HepG2 (cell line): ENCODE data around the gene PITRM1. TPM values are rescaled to one million over a fixed set of nuclear protein-coding genes. Genes with fewer than 3 reads are reported as not detected.

Source experiments
- ATAC-seq: fragments of 200-7000 bp; cut with Tn5 transposase; 3 replicates; pipeline ENCODE4 v1.9.1; 2020; ENCODE audit warnings: mild to moderate bottlenecking, moderate library complexity
- BruUV-seq: library from RNA; stranded (reverse); fragments of 400-500 nt; replicated peaks from 2 replicates; lab custom pipeline; 2021; lab: Mats Ljungman, UMichigan
- CTCF ChIA-PET: fragments of 300-600 bp; formaldehyde crosslinking; extraction: SDS; loops from one replicate; lab custom pipeline; 2021; ENCODE audit warnings: low total read pairs, inconsistent platforms, low intra/inter-chr PET ratio; lab: Yijun Ruan, JAX
- POLR2A ChIA-PET: fragments of 350-600 bp; sonication (Branson Sonifier 250); formaldehyde crosslinking; loops from one replicate; lab custom pipeline; 2020; ENCODE audit warnings: antibody characterized with exemption, inconsistent platforms; lab: Yijun Ruan, JAX
- DNase-seq: peaks from one replicate; pipeline ENCODE4 v3.0.0-alpha.2; 2015; ENCODE audit warnings: low spot score
- FAIRE-seq: peaks from 3 replicates; lab custom pipeline; 2011; peaks lifted over from hg19 to GRCh38; lab: Jason Lieb, UNC
- H2AFZ ChIP-seq: one replicate; pipeline ENCODE4 v1.6.1; 2011; ENCODE audit warnings: low read length, inconsistent platforms
- H3K27ac ChIP-seq: fragments of 300-600 bp; 3 replicates; pipeline ENCODE4 v1.8.0; 2011; ENCODE audit warnings: mixed run types, mild to moderate bottlenecking, mixed read lengths, low read length, inconsistent platforms; ENCODE audit not compliant: insufficient read depth; ENCODE audit errors: extremely low read length
- H3K27me3 ChIP-seq, 2 experiments: fragments of 200-600 bp in 1 of 2; 2 replicates in 1 of 2; 3 replicates in 1 of 2; pipeline versions ENCODE4 v1.6.0 to v1.8.0; 2011; ENCODE audit warnings: low read length in 2 of 2, mild to moderate bottlenecking in 2 of 2, moderate library complexity in 2 of 2, inconsistent platforms in 1 of 2; ENCODE audit not compliant: insufficient read depth in 2 of 2, control insufficient read depth in 1 of 2
- H3K36me3 ChIP-seq, 2 experiments: fragments of 200-600 bp in 1 of 2; replicated peaks in 1 of 2; 2 replicates in 1 of 2; 3 replicates in 1 of 2; pipeline versions ENCODE4 v1.5.1 to v1.8.0; 2011; ENCODE audit warnings: low read length in 2 of 2, inconsistent platforms in 1 of 2; ENCODE audit not compliant: insufficient read depth in 2 of 2, control insufficient read depth in 1 of 2
- H3K4me1 ChIP-seq: 2 replicates; pipeline ENCODE4 v1.5.1; 2012; ENCODE audit warnings: low read length, inconsistent platforms; ENCODE audit not compliant: insufficient read depth
- H3K4me2 ChIP-seq: 2 replicates; pipeline ENCODE4 v1.6.0; 2011; ENCODE audit warnings: low read depth, low read length, inconsistent platforms
- H3K4me3 ChIP-seq, 3 experiments: fragments of 200-600 bp in 1 of 3; sonication (generic), shearing (Covaris generic) in 1 of 3; replicated peaks in 1 of 3; 2 replicates each; pipeline ENCODE4 v1.5.1; 2011 to 2016; ENCODE audit warnings: low read length in 3 of 3, inconsistent platforms in 2 of 3, low read depth in 2 of 3, mild to moderate bottlenecking in 2 of 3, control low read depth in 1 of 3, mixed read lengths in 1 of 3; ENCODE audit not compliant: insufficient read depth in 1 of 3
- H3K79me2 ChIP-seq: one replicate; pipeline ENCODE4 v1.6.1; 2011; ENCODE audit warnings: low read length, inconsistent platforms; ENCODE audit not compliant: insufficient read depth
- H3K9ac ChIP-seq: 2 replicates; pipeline ENCODE4 v1.6.0; 2011; ENCODE audit warnings: mild to moderate bottlenecking, low read depth, low read length, inconsistent platforms; ENCODE audit not compliant: insufficient read depth
- H3K9me3 ChIP-seq: 2 replicates; pipeline ENCODE4 v1.5.1; 2012; ENCODE audit warnings: mild to moderate bottlenecking, low read length
- H4K20me1 ChIP-seq: 2 replicates; pipeline ENCODE4 v1.6.0; 2011; ENCODE audit warnings: inconsistent platforms, mild to moderate bottlenecking, low read length, moderate library complexity; ENCODE audit not compliant: insufficient read depth
- PLRG1 ChIP-seq: fragments of 450-650 bp; conservative IDR thresholded peaks from 2 replicates; pipeline ENCODE4 v1.6.1; 2016
- PLSCR1 ChIP-seq: sonication (generic); formaldehyde crosslinking; IDR thresholded peaks from 2 replicates; pipeline ENCODE4 v1.5.0; 2020; ENCODE audit warnings: missing genetic modification reagents, mild to moderate bottlenecking, borderline replicate concordance
- ZBTB34 ChIP-seq: sonication (generic); formaldehyde crosslinking; IDR thresholded peaks from 2 replicates; pipeline ENCODE4 v1.8.0; 2022; ENCODE audit warnings: mild to moderate bottlenecking, missing genetic modification reagents
- ZNF256 ChIP-seq: sonication (generic); formaldehyde crosslinking; conservative IDR thresholded peaks from 2 replicates; pipeline ENCODE4 v1.4.0; 2020; ENCODE audit warnings: missing genetic modification reagents
- WGBS: methylation state at CpG from one replicate; pipeline ENCODE4 v1.1.6; 2017; ENCODE audit warnings: low lambda C conversion rate; 5-methylcytosine and 5-hydroxymethylcytosine counted together
- in situ Hi-C: cut with HindIII; loops from 2 replicates; pipeline ENCODE4 v1.10.0; 2017; ENCODE audit warnings: low pct_unique_long_range_greater_than_20kb; ENCODE audit not compliant: extremely low pct_ligation_motif_present
- intact Hi-C: fragments of 100-400 bp; cut with micrococcal nuclease; formaldehyde crosslinking; loops from one replicate; pipeline ENCODE4 v1.10.0; 2022; ENCODE audit not compliant: unreplicated experiment
- polyA plus RNA-seq, 8 experiments: library from polyadenylated mRNA; depleted of rRNA in 3 of 8; stranded (reverse) in 7 of 8; unstranded in 1 of 8; fragments of >200 nt; fragmentation: Illumina TruSeq in 4 of 8; extraction: Trizol in 4 of 8; gene quantifications; 2 replicates each; pipeline versions ENCODE4 v1.2.1 to v1.2.3, GENCODE V29; 2011 to 2016; ENCODE audit warnings: low read depth in 4 of 8, missing spikeins in 1 of 8, mixed read lengths in 1 of 8; ENCODE audit not compliant: insufficient read depth in 1 of 8
- total RNA-seq, 5 experiments: library from RNA; depleted of rRNA; stranded (reverse); fragments of >200 nt; fragmentation: Illumina TruSeq; extraction: Trizol; gene quantifications; 2 replicates each; pipeline ENCODE4 v1.2.3, GENCODE V29; 2016; ENCODE audit warnings: low read depth in 1 of 5
- TF ChIP-seq, protein P1 (sequence below): sonication (generic); formaldehyde crosslinking; IDR thresholded peaks from 2 replicates; pipeline ENCODE4 v1.5.1; 2020; ENCODE audit warnings: mild to moderate bottlenecking, missing genetic modification reagents, moderate library complexity

The PITRM1 gene
- total and polyA plus RNA-seq, 2 of the 13 experiments (the other 11 are each of a cell fraction or from before 2014, with no cell fraction given) = 16.4 to 29.0 TPM

- POLR2A ChIA-PET = no interaction called here
- 96% methylated on average over 8 of the region's 10 CpGs for WGBS
- H3K4me1 ChIP-seq = peaks cover 17% of the 10 kb centered on the region
- CTCF ChIA-PET = no interaction called here
- H2AFZ ChIP-seq = no peak overlapping the region
- BruUV-seq = no TSS peak
- ATAC-seq = no peak
- H3K27ac ChIP-seq = no peak overlapping the region
- no peak for FAIRE-seq
- no peak overlapping the region for H3K4me3 ChIP-seq
- no peaks in the 10 kb centered on the region for H3K9me3 ChIP-seq
- no peaks in the 10 kb centered on the region; a peak in 1 of 5 replicates for H3K27me3 ChIP-seq
- in situ Hi-C loops = no loop called here
- H3K4me2 ChIP-seq = no peak overlapping the region
- no peaks in the 10 kb centered on the region for H3K79me2 ChIP-seq
- no peaks in the 10 kb centered on the region for H4K20me1 ChIP-seq
- H3K9ac ChIP-seq = no peak overlapping the region
- DNase-seq = no peak
- no peak for TF ChIP-seq ZNF256
- intact Hi-C loops = no loop called here
- peaks cover 10 to 36% of the 10 kb centered on the region in 2 experiments for H3K36me3 ChIP-seq
These were observed 2.9 kb downstream of the PITRM1 start for GRCh38 chr10:3169673-3170072.

- DNase-seq (no peak), ATAC-seq (no peak), FAIRE-seq (no peak)
- Histone ChIP-seq H3K79me2 (no peaks in the 10 kb centered on the region), H3K36me3 (peaks cover 10 to 38% of the 10 kb centered on the region in 2 experiments), H4K20me1 (no peaks in the 10 kb centered on the region), H3K4me2 (no peak overlapping the region), H3K9ac (no peak overlapping the region), H3K4me1 (peaks cover 17% of the 10 kb centered on the region), H3K4me3 (no peak overlapping the region), H3K9me3 (no peaks in the 10 kb centered on the region), H2AFZ (no peak overlapping the region), H3K27ac (no peak overlapping the region), H3K27me3 (no peaks in the 10 kb centered on the region; a peak in 1 of 5 replicates)
- intact Hi-C loops (no loop called here), in situ Hi-C loops (no loop called here)
- CTCF ChIA-PET = no interaction called here
- TF ChIP-seq PLSCR1 (CRISPR knock-in tag) = no peak
- no peak for TF ChIP-seq PLRG1
- TF ChIP-seq, protein P1, sequence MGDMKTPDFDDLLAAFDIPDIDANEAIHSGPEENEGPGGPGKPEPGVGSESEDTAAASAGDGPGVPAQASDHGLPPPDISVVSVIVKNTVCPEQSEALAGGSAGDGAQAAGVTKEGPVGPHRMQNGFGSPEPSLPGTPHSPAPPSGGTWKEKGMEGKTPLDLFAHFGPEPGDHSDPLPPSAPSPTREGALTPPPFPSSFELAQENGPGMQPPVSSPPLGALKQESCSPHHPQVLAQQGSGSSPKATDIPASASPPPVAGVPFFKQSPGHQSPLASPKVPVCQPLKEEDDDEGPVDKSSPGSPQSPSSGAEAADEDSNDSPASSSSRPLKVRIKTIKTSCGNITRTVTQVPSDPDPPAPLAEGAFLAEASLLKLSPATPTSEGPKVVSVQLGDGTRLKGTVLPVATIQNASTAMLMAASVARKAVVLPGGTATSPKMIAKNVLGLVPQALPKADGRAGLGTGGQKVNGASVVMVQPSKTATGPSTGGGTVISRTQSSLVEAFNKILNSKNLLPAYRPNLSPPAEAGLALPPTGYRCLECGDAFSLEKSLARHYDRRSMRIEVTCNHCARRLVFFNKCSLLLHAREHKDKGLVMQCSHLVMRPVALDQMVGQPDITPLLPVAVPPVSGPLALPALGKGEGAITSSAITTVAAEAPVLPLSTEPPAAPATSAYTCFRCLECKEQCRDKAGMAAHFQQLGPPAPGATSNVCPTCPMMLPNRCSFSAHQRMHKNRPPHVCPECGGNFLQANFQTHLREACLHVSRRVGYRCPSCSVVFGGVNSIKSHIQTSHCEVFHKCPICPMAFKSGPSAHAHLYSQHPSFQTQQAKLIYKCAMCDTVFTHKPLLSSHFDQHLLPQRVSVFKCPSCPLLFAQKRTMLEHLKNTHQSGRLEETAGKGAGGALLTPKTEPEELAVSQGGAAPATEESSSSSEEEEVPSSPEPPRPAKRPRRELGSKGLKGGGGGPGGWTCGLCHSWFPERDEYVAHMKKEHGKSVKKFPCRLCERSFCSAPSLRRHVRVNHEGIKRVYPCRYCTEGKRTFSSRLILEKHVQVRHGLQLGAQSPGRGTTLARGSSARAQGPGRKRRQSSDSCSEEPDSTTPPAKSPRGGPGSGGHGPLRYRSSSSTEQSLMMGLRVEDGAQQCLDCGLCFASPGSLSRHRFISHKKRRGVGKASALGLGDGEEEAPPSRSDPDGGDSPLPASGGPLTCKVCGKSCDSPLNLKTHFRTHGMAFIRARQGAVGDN (CRISPR knock-in tag) = 0 out of 2 replicates have a peak, but pooled peaks have one; percentile 12
- TF ChIP-seq ZBTB34 (CRISPR knock-in tag) = no peak
- POLR2A ChIA-PET = no interaction called here
- no TSS peak for BruUV-seq
- WGBS = 94% methylated on average over 10 of the region's 10 CpGs
These were observed 3.3 kb downstream of the PITRM1 start for GRCh38 chr10:3169271-3169670.
